HG02759 (cell line): ENCODE measurements around the gene PM20D2.
"Not testable (repeated sequence)": the region's sequence is repeated elsewhere in the genome, so short reads cannot be mapped to it uniquely, and the experiment has no call there.

Source experiments
- ATAC-seq: cut with Tn5 transposase; IDR thresholded peaks from one replicate; pipeline ENCODE4 v1.9.1; 2021; ENCODE audit warnings: mild to moderate bottlenecking, moderate library complexity; ENCODE audit not compliant: unreplicated experiment

Gene PM20D2

GRCh38 chr6:89145956-89146717 lies at the start of gene PM20D2:
Gene PM20D2 (plus strand): TSS chr6:89146055. CDS start chr6:89146145, 90 bp downstream.
- ATAC-seq: peak; percentile 76

GRCh38 chr6:89098461-89098860 lies 47.4 kb upstream of the PM20D2 start:
- no peak for ATAC-seq

DNA sequence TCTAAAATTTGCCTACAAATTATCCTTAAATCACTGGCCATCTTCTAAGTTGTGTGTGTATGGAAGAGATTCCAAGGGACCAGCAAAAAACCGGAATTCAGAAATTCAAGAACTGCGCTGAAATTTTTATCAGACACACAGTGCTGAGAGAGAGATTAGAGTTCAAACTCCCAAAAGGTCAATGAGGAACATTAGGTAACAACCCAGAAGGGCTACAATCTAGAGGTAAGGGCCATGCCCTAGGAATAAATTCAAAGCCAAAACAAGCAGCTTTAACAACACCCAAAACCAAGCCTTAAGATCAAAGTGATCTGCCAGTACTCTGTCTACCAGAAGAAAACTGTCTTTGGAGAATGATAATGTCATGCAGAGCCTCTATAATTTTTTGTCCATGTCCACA lies 45.7 kb upstream of the PM20D2 start:
- no peak for ATAC-seq

DNA sequence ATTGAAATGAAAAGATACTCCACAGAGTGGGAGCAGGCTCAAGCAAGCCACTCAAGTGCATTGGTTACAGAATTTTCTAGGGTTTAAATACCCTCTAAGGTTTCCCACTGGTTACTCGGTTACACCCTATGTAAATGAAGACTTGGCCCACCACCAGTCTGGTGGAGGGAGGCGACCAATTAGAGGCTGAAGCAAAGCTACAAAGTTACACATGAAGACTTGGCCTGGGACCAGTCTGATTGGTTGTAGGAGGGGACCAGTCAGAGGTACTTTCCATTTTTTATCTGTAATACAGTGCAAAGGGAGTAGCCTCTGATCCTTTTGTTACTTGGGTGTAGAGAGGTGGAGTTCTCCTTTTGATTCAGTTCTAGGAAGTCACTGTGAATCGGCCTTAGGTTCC lies 35.6 kb upstream of the PM20D2 start:
- no peak for ATAC-seq

GRCh38 chr6:89111933-89112332 lies 33.9 kb upstream of the PM20D2 start:
- no peak for ATAC-seq

- ATAC-seq: no peak
Measured at GRCh38 chr6:89116702-89117101, 29.2 kb upstream of the PM20D2 start.

DNA sequence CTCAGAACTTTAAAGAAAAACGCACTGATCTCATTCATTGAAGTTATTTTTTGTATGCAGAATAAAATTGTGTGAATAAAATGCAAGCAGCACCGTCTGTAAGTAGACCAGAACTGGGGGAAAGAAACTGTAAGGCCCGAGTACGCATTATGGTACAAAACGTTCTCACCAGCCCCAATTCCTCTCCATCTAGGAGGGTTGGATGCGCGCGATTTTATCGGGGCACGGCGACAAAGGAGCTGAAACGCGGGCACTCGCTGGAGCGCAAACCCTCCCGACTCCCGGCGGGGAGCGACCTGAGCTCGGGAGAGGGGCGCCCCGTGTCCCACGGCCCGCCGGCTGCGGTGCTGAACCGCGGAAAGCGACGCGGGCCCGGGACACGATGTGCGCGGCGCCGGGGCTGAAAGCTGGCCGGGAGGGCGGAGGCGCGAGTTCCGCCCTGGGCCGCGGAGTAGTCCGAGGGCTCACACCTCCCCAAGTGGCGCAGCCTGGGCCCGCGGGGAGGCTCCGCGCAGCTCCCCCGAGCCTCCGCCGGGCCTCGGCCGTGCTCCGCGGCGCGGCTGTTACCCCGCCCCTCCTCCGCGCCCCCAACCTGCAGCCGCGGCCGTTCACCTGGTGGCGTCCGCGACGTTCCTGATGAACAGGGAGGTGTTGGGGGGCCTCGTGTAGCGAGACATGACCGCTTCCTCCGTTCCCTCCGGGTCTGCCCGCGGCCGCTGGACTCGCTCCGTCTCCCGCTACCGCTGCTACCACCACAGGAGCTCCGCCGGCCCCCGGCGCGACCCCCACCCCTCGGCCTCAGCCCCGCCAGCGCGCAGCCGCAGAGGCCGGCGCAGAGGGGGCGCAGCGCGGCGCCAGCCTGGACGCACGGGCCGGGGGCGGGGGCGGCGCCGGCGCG lies 28.4 kb upstream of the PM20D2 start, which contains the start of gene SRSF12:
Gene SRSF12, minus strand, starts transcription at position 861 of the 898 bp plus-strand sequence. Its CDS starts 184 bp downstream, at position 677.
- peak; percentile 87 for ATAC-seq

DNA sequence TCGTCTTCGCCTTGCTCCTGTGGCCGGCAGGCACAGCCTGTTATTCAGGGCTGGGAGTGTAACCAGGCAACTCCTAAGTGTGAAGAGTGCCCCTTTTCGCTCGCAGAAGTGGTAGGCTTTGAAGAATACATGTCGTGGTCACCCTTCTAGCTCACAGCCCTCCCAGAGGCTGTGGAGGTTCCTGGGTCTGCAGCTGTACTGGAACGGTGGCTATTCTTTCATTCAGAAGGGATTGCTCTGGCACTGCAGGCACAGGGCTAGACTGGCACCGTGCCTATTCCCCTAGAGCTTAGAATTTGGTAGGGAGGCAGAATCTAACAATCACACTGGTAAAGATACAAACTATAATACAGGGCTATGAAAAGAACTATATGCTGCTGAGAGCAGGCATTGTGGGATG lies 26.9 kb upstream of the PM20D2 start:
- ATAC-seq: no peak

GRCh38 chr6:89120371-89120770 lies 25.5 kb upstream of the PM20D2 start:
- no peak for ATAC-seq

DNA sequence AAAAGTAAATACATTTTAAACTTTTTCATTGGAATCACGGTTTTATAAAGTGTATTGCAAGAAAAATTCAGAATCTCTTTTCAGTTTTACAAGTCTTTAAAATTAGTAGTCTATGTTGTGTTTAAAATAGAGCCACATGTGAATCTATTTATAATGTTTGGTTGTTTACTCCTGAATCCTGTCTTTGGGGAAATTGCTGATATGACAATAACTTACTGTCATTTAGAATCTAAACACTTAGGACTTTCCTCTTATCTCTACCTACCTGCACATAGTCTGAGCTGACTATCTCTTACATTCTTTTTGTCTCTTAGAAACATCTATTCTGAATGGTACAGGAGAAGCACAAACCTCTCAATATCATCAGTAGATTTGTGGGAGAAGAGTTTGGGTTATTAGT lies 23.9 kb upstream of the PM20D2 start:
- no peak for ATAC-seq

DNA sequence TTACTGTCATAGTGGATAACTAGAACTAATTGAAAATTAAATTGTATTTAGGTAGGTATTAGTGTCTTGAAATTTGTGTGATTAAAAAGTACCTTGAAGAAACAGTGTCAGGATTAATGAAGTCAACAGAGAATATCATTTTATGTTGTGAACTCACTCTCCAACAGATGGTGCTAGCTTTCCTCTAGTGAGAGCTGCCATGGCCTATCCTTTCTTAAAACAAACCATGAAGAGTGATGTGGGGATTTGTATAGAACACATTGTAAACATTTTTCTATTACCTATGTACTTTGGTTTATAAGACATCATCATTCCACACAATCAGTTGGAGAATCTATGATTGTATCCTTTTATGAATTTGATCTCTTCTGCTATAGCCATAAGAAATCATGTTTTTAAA lies 23.2 kb upstream of the PM20D2 start:
- no peak for ATAC-seq

- not testable (repeated sequence) for ATAC-seq
Measured at GRCh38 chr6:89128256-89128671, 17.6 kb upstream of the PM20D2 start.

DNA sequence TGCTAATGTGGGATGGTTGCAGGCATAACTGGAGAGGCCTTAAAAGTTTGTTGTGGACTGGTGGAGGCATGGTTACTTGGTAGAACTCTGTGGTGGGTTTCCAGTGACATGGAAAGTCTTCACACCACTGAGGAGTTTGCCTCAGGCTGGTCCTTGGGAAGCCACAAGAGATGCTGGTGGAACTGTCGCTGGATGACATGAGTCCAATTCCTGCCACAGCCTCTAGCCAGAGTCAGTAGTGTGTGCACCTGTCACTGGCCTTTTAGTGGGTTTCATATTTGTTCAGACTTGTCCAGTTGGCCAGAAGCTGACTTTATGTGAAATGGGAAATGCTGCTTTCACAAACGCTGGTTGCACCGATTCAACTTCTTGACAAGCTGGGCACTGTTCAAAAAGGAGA lies 14.3 kb upstream of the PM20D2 start:
- no peak for ATAC-seq

GRCh38 chr6:89132057-89132456 lies 13.8 kb upstream of the PM20D2 start:
- ATAC-seq: no peak

GRCh38 chr6:89133981-89134380 lies 11.9 kb upstream of the PM20D2 start:
- no peak for ATAC-seq

GRCh38 chr6:89134723-89135122 lies 11.1 kb upstream of the PM20D2 start:
- ATAC-seq: no peak

- no peak for ATAC-seq
Measured at GRCh38 chr6:89138173-89138572, 7.7 kb upstream of the PM20D2 start.

GRCh38 chr6:89139509-89140346 lies 6.1 kb upstream of the PM20D2 start:
- no peak for ATAC-seq

DNA sequence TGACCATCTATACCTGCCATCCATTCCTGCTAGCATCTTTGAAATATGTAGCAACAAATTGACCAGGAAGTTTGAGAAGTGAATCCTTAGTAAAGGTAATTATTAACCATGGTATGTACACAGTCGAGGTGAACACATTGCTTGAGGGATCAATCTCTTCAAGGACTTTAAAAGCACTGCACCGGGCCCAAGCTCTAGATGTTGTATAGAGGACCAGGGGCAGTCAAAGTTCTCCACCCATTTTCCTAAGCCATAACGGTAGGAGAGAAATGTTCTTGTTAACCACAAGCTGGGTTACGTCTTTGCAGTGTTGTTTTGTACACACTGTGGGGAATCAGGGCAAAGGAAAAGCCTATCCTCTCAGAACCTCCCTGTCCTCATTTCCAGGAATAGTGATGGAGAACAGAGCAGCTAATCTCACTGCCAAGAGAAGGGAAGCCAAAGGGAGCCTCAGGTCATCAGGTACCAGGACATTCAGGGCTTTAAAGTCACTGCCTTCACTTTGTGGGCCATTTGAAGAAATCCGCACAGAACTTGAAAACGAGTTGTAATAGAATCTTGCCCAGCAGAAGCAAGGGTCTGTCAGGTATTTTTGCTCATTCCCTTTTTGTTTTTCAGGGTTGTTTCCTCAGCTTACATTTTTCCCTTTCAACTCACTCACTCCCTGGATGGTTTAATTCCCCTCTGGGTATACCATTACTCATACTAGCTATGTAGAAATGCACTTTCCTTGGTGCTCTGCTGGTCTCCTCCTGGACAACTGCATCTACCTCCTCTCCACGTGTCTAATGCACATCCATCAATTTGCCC lies 5.3 kb upstream of the PM20D2 start:
- no peak for ATAC-seq

GRCh38 chr6:89144354-89144906 lies 1.4 kb upstream of the PM20D2 start:
- peak; percentile 39 for ATAC-seq
